WI38 (cell line): Measurements from ENCODE around the gene ZBTB45.
A peak's percentile ranks its signal among the peaks of the same experiment; 100 is the strongest.
"Not testable (repeated sequence)": the region's sequence is repeated elsewhere in the genome, so short reads cannot be mapped to it uniquely, and the experiment has no call there.

Experiments used
- H3K4me3 ChIP-seq: 2 replicates; pipeline ENCODE4 v1.5.1; 2011; ENCODE audit warnings: low read depth, mild to moderate bottlenecking, control low read depth, low read length
- CTCF ChIP-seq: IDR thresholded peaks from 2 replicates; pipeline ENCODE4 v1.5.1; 2012; ENCODE audit warnings: low read depth, mild to moderate bottlenecking, control low read depth, low read length

Gene ZBTB45

GRCh38 chr19:58471736-58472135 is 47.9 kb downstream of the ZBTB45 start:
- TF ChIP-seq CTCF, result no peak
- no peak overlapping the region for H3K4me3 ChIP-seq

- H3K4me3 ChIP-seq, result not testable (repeated sequence)
Observed at GRCh38 chr19:58470837-58471543, 48.6 kb downstream of the ZBTB45 start.

- no peak for TF ChIP-seq CTCF
Observed at GRCh38 chr19:58469241-58470013, 50.2 kb downstream of the ZBTB45 start.

GRCh38 chr19:58468216-58468839 is 51.3 kb downstream of the ZBTB45 start:
- TF ChIP-seq CTCF, result no peak
- no peak overlapping the region; the same call in 1 of the 2 replicates for H3K4me3 ChIP-seq

More at GRCh38 chr19:58469241-58470013, 50.2 kb downstream of the ZBTB45 start:
- H3K4me3 ChIP-seq, result no peak overlapping the region

- no peak for TF ChIP-seq CTCF
- peak within 1 kb of the TSS; percentile 87 for H3K4me3 ChIP-seq
Observed at GRCh38 chr19:58466760-58467589, 52.6 kb downstream of the ZBTB45 start, which contains the start of gene ZNF324. ZNF324 (plus strand) TSS chr19:58467080; CDS start chr19:58469186, 2,106 bp downstream.

- peak overlapping the region; percentile 87 for H3K4me3 ChIP-seq
- TF ChIP-seq CTCF, result no peak
Observed at GRCh38 chr19:58466089-58466759, 53.4 kb downstream of the ZBTB45 start.
